Endothelial cell (in vitro differentiated cells): ENCODE measurements around the gene USP27X. TPM values are rescaled to one million over a fixed set of nuclear protein-coding genes. Genes with fewer than 3 reads are reported as not detected.

Source experiments
- DNase-seq: peaks from one replicate; pipeline ENCODE4 v3.0.0; 2021; ENCODE audit warnings: low spot score
- H3K27ac Mint-ChIP-seq: one replicate; pipeline ENCODE4 v1.8.0; 2021; ENCODE audit warnings: mixed read lengths, inconsistent platforms; ENCODE audit not compliant: unreplicated experiment
- H3K27me3 Mint-ChIP-seq: one replicate; pipeline ENCODE4 v1.8.0; 2021; ENCODE audit warnings: mild to moderate bottlenecking, moderate library complexity, mixed read lengths, inconsistent platforms; ENCODE audit not compliant: unreplicated experiment
- H3K36me3 Mint-ChIP-seq: one replicate; pipeline ENCODE4 v1.8.0; 2021; ENCODE audit warnings: mild to moderate bottlenecking, low read depth, mixed read lengths, inconsistent platforms; ENCODE audit not compliant: unreplicated experiment
- H3K4me1 Mint-ChIP-seq: one replicate; pipeline ENCODE4 v1.8.0; 2021; ENCODE audit warnings: mild to moderate bottlenecking, mixed read lengths, inconsistent platforms; ENCODE audit not compliant: unreplicated experiment
- H3K4me3 Mint-ChIP-seq: one replicate; pipeline ENCODE4 v1.8.0; 2021; ENCODE audit warnings: mild to moderate bottlenecking, mixed read lengths, inconsistent platforms; ENCODE audit not compliant: unreplicated experiment
- H3K9me3 Mint-ChIP-seq: one replicate; pipeline ENCODE4 v1.8.0; 2021; ENCODE audit warnings: mixed read lengths, inconsistent platforms; ENCODE audit not compliant: unreplicated experiment
- CTCF ChIP-seq: fragments of 200-600 bp; sonication (generic); IDR thresholded peaks from one replicate; pipeline ENCODE4 v1.5.0; 2021; ENCODE audit warnings: antibody characterized with exemption; ENCODE audit not compliant: unreplicated experiment
- total RNA-seq: library from RNA; stranded (reverse); fragmentation: NEBNext Ultra II Directional; extraction: Animal tissue kit (Norgen Biotek cat#: 25700); gene quantifications from one replicate; pipeline ENCODE4 v1.2.1, GENCODE V29; 2021; ENCODE audit not compliant: unreplicated experiment

The USP27X gene
- total RNA-seq, 1 donor from 2014 or later: 6.6 TPM

DNA sequence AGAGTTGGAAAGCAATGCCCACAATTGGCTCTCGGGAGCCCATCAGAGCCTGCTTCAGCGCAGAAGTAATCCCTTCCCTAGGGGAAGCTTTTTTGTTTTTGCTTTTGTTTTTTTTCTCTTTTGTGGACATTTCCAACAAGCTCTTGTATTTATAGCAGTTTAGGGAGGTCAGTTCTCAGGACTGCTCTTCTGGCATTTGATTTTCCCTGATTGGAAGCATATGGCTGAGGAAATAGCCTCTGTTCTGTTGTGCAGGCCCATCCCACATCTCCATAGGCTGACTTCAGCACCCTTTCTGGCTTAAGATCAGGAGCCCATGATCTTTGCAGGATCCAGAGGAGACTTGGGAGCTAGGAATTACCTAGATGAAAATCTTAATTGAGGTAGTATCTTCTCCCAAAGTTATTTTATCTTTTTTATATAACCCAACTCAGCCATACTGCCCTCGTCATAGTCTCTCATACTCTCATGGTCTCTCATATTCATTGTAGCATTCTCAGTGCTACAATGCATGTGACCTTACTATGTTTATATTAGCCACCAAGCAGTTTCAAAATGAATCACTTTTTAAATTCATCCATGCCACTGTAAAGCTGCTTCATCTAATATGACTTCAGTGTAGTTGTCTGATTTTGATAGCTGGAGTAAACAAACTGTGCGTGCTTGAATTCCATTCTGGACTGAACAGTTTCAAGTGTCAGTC lies 33.4 kb upstream of the USP27X start:
- Mint-ChIP-seq H3K36me3 (no peaks in the 10 kb centered on the region), H3K4me1 (no peaks in the 10 kb centered on the region), H3K27ac (no peak overlapping the region), H3K9me3 (no peaks in the 10 kb centered on the region), H3K27me3 (no peaks in the 10 kb centered on the region), H3K4me3 (no peak overlapping the region)
- TF ChIP-seq CTCF: no peak
- DNase-seq: no peak

GRCh38 chrX:49846522-49846921 lies 32.8 kb upstream of the USP27X start:
- no peak for TF ChIP-seq CTCF
- DNase-seq: no peak
- no peaks in the 10 kb centered on the region for H3K36me3 Mint-ChIP-seq
- H3K9me3 Mint-ChIP-seq: no peaks in the 10 kb centered on the region
- H3K4me1 Mint-ChIP-seq: no peaks in the 10 kb centered on the region
- H3K4me3 Mint-ChIP-seq: no peak overlapping the region
- no peaks in the 10 kb centered on the region for H3K27me3 Mint-ChIP-seq
- no peak overlapping the region for H3K27ac Mint-ChIP-seq

- Mint-ChIP-seq H3K4me1 (no peaks in the 10 kb centered on the region), H3K27ac (no peak overlapping the region), H3K36me3 (no peaks in the 10 kb centered on the region), H3K4me3 (no peak overlapping the region), H3K27me3 (no peaks in the 10 kb centered on the region), H3K9me3 (no peaks in the 10 kb centered on the region)
- TF ChIP-seq CTCF: no peak
- DNase-seq: no peak
Measured at GRCh38 chrX:49848275-49848674, 31.0 kb upstream of the USP27X start.

- no peak overlapping the region for H3K27ac Mint-ChIP-seq
- H3K36me3 Mint-ChIP-seq: no peaks in the 10 kb centered on the region
- DNase-seq: no peak
- H3K4me1 Mint-ChIP-seq: peaks cover 2% of the 10 kb centered on the region
- H3K4me3 Mint-ChIP-seq: no peak overlapping the region
- no peak for TF ChIP-seq CTCF
- no peaks in the 10 kb centered on the region for H3K27me3 Mint-ChIP-seq
- H3K9me3 Mint-ChIP-seq: no peaks in the 10 kb centered on the region
Measured at GRCh38 chrX:49850028-49850427, 29.3 kb upstream of the USP27X start.

- no peak overlapping the region for H3K27ac Mint-ChIP-seq
- H3K4me1 Mint-ChIP-seq: peaks cover 2% of the 10 kb centered on the region
- H3K9me3 Mint-ChIP-seq: no peaks in the 10 kb centered on the region
- DNase-seq: no peak
- H3K27me3 Mint-ChIP-seq: peaks cover 2% of the 10 kb centered on the region
- no peak overlapping the region for H3K4me3 Mint-ChIP-seq
- TF ChIP-seq CTCF: no peak
- no peaks in the 10 kb centered on the region for H3K36me3 Mint-ChIP-seq
Measured at GRCh38 chrX:49853661-49854060, 25.6 kb upstream of the USP27X start.
